Measurements from ENCODE around the gene POLQ.
A peak's percentile ranks its signal among the peaks of the same experiment; 100 is the strongest.
"Not testable (repeated sequence)": the region's sequence is repeated elsewhere in the genome, so short reads cannot be mapped to it uniquely, and the experiment has no call there.

POLQ gene

GRCh38 chr3:121545574-121546455, at the start of gene POLQ:
POLQ (minus strand) TSS chr3:121545988; CDS start chr3:121545877, 111 bp downstream.
- peak; percentile 92 for DNase-seq (ENCODE audit: low spot score)

GRCh38 chr3:121594850-121595249, 49.1 kb upstream of the POLQ start:
- no peak overlapping the region for H3K27ac ChIP-seq
- POLR2A ChIA-PET (ENCODE audit: low non-redundant PET) = no interaction called here
- no peak for DNase-seq (ENCODE audit: low spot score)
- CTCF ChIA-PET = no interaction called here
- no peak for TF ChIP-seq CTCF (conservative IDR thresholded peaks at IDR 0.05; ENCODE audit: low read depth)

More at GRCh38 chr3:121545574-121546455, at the start of gene POLQ:
- ChIA-PET POLR2A (ENCODE audit: low non-redundant PET) (interaction anchor here (0.6 kb wide), 1 partner anchor 1339 kb away, joined by 4 read pairs; no protein-coding TSS in a partner anchor), CTCF (interaction anchor here (1.2 kb wide), 1 partner anchor 713 kb away, joined by 5 read pairs; no protein-coding TSS in a partner anchor)
- no peak for TF ChIP-seq CTCF (conservative IDR thresholded peaks at IDR 0.05; ENCODE audit: low read depth)
- peak within 1 kb of the TSS; percentile 71 for H3K27ac ChIP-seq

GRCh38 chr3:121593806-121594205, 48.0 kb upstream of the POLQ start:
- CTCF ChIA-PET; H3K27ac ChIP-seq; DNase-seq (ENCODE audit: low spot score); POLR2A ChIA-PET (ENCODE audit: low non-redundant PET): not testable (repeated sequence)

GRCh38 chr3:121592856-121593702, 47.3 kb upstream of the POLQ start, which contains the start of gene FBXO40:
FBXO40 (plus strand) TSS chr3:121593379; CDS start chr3:121620576, 27,197 bp downstream.
- CTCF ChIA-PET = no interaction called here

GRCh38 chr3:121584418-121584817, 38.6 kb upstream of the POLQ start:
- CTCF ChIA-PET = no interaction called here
- POLR2A ChIA-PET (ENCODE audit: low non-redundant PET) = no interaction called here
- DNase-seq (ENCODE audit: low spot score) = no peak
- TF ChIP-seq CTCF (conservative IDR thresholded peaks at IDR 0.05; ENCODE audit: low read depth) = no peak
- no peak overlapping the region for H3K27ac ChIP-seq

More at GRCh38 chr3:121592856-121593702, 47.3 kb upstream of the POLQ start, which contains the start of gene FBXO40:
- no peak for DNase-seq (ENCODE audit: low spot score)
- no peak for TF ChIP-seq CTCF (conservative IDR thresholded peaks at IDR 0.05; ENCODE audit: low read depth)
- no peak within 1 kb of the TSS for H3K27ac ChIP-seq
- POLR2A ChIA-PET (ENCODE audit: low non-redundant PET) = no interaction called here

- ChIA-PET POLR2A (ENCODE audit: low non-redundant PET) (no interaction called here), CTCF (interaction anchor here (1.0 kb wide), 1 partner anchor 21 kb away, joined by 3 read pairs; no protein-coding TSS in a partner anchor)
- no peak for TF ChIP-seq CTCF (conservative IDR thresholded peaks at IDR 0.05; ENCODE audit: low read depth)
- DNase-seq (ENCODE audit: low spot score) = no peak
- H3K27ac ChIP-seq = no peak overlapping the region
These were observed 35.9 kb upstream of the POLQ start for GRCh38 chr3:121581691-121582090.

Measured in RWPE1 (cell line).